ENCODE results near the gene CCDC85C. TPM values are rescaled to one million over a fixed set of nuclear protein-coding genes. Genes with fewer than 3 reads are reported as not detected.

Gene CCDC85C
- total RNA-seq, 1 experiment from 2014 or later, result 42.3 TPM

GRCh38 chr14:99507860-99508640 is 96.0 kb downstream of the CCDC85C start:
- H3K9me2 ChIP-seq (ENCODE audit: insufficient read depth), result no peaks in the 10 kb centered on the region
- ChIA-PET RAD21 (ENCODE audit: low non-redundant PET in 1 of 2, low total read pairs in 2 of 2, uncharacterized antibody in 2 of 2, unreplicated experiment in 2 of 2) (no interaction called here), CTCF (no interaction called here), POLR2A (no interaction called here)
- H3K79me2 ChIP-seq (ENCODE audit: insufficient read depth, low read length), result no peaks in the 10 kb centered on the region
- no peak overlapping the region for H2AFZ ChIP-seq (ENCODE audit: low read depth, low read length, poor library complexity, severe bottlenecking)
- DNase-seq (ENCODE audit: low read depth, low spot score) (no peak), ATAC-seq (no peak)
- TF ChIP-seq CEBPB (IDR thresholded peaks at IDR 0.05; ENCODE audit: low read depth) (no peak), ZNF274 (IDR thresholded peaks at IDR 0.05; ENCODE audit: low read depth, low read length) (no peak), SIN3A (IDR thresholded peaks at IDR 0.05; ENCODE audit: low read depth) (no peak), SP1 (IDR thresholded peaks at IDR 0.05; ENCODE audit: low read depth) (no peak), ZFX (IDR thresholded peaks at IDR 0.05) (no peak), SRF (IDR thresholded peaks at IDR 0.05; ENCODE audit: low read depth) (no peak), EZH2 (IDR thresholded peaks at IDR 0.05) (no peak), ELF1 (IDR thresholded peaks at IDR 0.05; ENCODE audit: borderline replicate concordance, low read depth) (no peak), MAX (IDR thresholded peaks at IDR 0.05) (no peak), POLR2A (IDR thresholded peaks at IDR 0.05; ENCODE audit: borderline replicate concordance, extremely low read depth, insufficient read depth, insufficient read length) (no peak)
- TF ChIP-seq, protein P1, sequence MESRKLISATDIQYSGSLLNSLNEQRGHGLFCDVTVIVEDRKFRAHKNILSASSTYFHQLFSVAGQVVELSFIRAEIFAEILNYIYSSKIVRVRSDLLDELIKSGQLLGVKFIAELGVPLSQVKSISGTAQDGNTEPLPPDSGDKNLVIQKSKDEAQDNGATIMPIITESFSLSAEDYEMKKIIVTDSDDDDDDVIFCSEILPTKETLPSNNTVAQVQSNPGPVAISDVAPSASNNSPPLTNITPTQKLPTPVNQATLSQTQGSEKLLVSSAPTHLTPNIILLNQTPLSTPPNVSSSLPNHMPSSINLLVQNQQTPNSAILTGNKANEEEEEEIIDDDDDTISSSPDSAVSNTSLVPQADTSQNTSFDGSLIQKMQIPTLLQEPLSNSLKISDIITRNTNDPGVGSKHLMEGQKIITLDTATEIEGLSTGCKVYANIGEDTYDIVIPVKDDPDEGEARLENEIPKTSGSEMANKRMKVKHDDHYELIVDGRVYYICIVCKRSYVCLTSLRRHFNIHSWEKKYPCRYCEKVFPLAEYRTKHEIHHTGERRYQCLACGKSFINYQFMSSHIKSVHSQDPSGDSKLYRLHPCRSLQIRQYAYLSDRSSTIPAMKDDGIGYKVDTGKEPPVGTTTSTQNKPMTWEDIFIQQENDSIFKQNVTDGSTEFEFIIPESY (IDR thresholded peaks at IDR 0.05; ENCODE audit: extremely low read depth, insufficient replicate concordance, low read length), result no peak
- H3K27ac ChIP-seq (ENCODE audit: low read depth, low read length), result no peak overlapping the region
- H3K27me3 ChIP-seq (ENCODE audit: insufficient read depth, low read length), result no peaks in the 10 kb centered on the region
- H4K20me1 ChIP-seq (ENCODE audit: insufficient read depth), result no peaks in the 10 kb centered on the region
- BruUV-seq (replicated peaks), result no TSS peak
- H3K9ac ChIP-seq (ENCODE audit: low read length), result no peak overlapping the region
- H3K36me3 ChIP-seq (ENCODE audit: control insufficient read depth in 1 of 2, insufficient read depth in 2 of 2, low read length in 2 of 2), result peaks cover 28 to 46% of the 10 kb centered on the region in 2 experiments
- H3K4me1 ChIP-seq (ENCODE audit: control insufficient read depth in 1 of 2, insufficient read depth in 2 of 2, low read length in 2 of 2), result no peaks in the 10 kb centered on the region
- intact Hi-C loops (cut with micrococcal nuclease), result no loop called here
- H3K4me2 ChIP-seq (ENCODE audit: low read length), result no peak overlapping the region
- no peaks in the 10 kb centered on the region for H3K9me3 ChIP-seq (ENCODE audit: control insufficient read depth in 1 of 2, insufficient read depth in 1 of 2, low read depth in 1 of 2, low read length in 2 of 2)
- no peak overlapping the region for H3K4me3 ChIP-seq (replicated peaks in 1 of 2; ENCODE audit: low read depth in 1 of 2, low read length in 2 of 2)

All from HCT116 (cell line).